GM15510 (cell line): ENCODE measurements around the gene MAPKAP1.

ENCODE experiments used
- POLR2A ChIP-seq: IDR thresholded peaks from 3 replicates; pipeline ENCODE4 v1.6.1; 2011; ENCODE audit warnings: borderline replicate concordance; ENCODE audit not compliant: insufficient read length; ENCODE audit errors: extremely low read depth

The MAPKAP1 gene

DNA sequence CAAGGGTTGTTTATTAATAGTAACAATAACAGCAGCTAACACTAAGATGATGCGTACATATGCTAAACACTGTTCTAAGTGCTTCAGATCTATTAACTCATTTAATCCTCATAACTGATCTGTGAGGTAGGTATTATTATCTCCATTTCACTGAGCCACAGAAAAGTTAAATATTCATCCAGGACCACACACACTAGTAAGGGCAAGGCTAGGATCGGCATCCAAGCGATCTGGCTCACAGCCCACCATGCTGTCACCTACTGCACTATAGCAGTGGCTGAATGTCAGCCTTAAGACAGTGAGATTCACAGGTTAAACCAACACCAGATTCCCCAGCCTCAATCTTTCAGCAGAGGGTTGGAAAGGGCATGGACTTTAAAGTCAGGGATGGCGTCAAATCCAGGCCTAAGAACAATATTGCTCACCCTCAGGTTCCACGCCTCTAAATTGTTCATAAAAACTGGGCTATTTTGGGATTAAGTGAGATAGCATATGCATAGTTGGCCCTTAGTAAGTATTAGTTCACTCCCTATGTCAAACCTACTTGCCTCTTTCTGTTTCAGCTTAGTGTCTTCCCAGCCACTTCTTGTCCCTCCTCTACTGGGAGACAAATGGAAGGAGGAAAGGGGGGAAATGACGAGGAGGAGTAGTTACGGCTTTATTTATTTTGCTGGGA is 150.8 kb downstream of the MAPKAP1 start:
- no peak for TF ChIP-seq POLR2A

DNA sequence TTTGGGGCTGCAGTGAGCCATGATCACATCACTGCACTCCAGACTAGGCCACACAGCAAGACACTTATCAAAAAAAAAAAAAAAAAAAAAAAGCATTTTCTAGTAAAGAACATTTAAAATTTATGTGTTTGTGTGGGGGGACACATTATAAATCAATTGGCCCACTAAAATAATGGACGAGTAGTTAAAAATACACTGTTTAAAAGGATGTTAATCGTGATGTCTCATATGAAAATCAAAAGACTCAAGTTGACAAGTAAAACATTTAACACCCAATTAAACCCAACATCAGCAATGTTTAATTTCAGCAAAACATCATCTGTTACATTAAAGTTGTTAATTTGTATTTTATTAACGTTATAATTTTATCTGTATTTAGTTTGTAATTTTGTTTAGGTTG is 152.3 kb downstream of the MAPKAP1 start:
- no peak for TF ChIP-seq POLR2A

GRCh38 chr9:125551781-125552180 is 155.2 kb downstream of the MAPKAP1 start:
- TF ChIP-seq POLR2A, result no peak

- no peak for TF ChIP-seq POLR2A
These were observed 156.8 kb downstream of the MAPKAP1 start for GRCh38 chr9:125549891-125550885.

DNA sequence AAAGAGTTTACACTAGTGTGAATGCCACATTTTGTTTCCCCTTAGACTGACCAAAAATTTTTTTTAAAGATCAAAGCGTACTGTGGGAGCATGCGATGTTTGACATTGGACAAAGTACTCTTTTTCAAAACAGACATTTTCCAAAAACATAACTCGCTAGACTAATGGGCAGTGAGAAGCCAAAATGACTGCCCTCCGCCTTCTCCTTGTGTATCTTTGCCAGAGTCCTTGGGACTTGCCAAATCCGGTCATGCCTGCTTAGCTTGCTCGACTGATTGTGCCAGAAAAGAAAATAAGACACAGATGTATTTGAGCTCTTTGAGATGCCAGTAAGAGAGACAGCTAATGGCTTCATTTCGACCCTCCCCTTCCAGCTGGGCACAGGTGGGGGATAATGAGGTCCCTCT is 157.5 kb downstream of the MAPKAP1 start:
- no peak for TF ChIP-seq POLR2A

DNA sequence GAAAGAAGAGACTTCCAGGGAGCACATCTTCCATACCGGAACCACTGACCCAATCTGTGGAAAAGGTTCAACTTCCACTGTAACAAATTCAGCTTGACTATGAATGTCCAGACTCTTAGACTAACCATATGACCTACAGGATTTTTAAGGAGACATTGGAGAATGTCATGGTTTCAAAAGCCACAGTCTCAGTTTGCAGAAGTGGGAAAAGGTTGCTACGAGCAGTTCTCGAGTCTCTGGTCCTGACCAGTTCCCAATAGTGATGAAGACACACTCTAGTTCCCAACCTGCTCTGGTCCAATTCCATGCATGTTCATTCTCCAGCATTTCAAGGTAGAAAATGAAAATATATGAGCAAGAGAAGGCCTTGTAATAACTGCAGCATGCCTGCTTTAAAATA is 158.0 kb downstream of the MAPKAP1 start:
- TF ChIP-seq POLR2A, result no peak

DNA sequence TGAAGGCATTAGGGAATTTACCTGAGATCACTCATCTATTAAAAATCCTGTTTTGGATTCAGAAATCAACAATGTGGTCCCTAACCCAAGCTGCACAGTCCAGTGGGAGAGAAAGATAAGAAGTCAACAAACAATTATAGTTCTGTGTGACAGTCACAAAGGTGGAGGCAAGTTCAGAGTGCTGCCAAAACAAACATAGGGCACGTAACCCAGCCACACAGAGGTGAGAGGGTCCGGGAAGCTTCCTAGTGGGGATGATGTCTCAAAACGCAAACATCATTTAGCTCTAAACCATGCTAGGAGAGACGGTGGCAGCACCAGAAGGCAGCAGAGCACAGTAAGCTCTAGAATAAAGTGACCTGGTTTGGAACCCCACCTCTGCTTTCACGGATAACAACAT is 158.9 kb downstream of the MAPKAP1 start:
- TF ChIP-seq POLR2A, result no peak

DNA sequence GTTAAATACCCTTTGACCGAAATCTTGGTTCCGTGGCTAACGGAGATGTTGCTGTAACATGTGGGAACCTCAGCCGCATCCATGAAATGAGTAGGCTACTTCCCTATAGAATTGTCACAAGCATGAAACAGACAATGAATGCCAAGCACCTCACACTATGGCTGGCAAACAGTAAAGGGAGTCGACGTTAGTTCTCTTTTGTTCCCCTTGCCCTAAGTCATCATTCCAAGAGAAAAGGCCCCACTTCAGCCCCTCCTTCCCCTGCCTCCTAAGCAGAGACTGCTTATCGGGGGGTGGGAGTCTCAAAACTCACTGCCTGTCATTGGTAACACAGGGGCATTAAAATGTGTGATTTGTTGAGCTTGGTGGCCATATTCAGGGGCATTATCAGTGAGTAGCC is 159.6 kb downstream of the MAPKAP1 start:
- TF ChIP-seq POLR2A, result no peak

DNA sequence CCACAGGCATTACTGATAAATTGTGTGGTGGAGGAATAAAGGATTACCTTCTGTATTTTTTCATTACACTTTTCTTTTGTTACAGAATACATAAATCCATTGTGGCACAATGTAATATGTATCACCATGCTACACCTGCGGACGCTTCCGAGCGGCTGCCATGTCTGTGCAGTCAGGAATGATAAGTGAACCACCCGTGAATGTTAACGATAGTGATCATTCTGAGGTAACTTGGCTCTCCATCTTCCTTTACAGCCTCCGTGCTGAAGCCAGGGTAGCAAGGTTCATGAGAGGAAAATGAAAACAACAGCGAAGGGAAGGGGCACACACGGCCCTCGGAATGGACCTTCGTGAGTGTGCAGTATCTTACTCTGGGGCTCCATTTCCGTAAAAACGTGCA is 161.2 kb downstream of the MAPKAP1 start:
- TF ChIP-seq POLR2A, result no peak

DNA sequence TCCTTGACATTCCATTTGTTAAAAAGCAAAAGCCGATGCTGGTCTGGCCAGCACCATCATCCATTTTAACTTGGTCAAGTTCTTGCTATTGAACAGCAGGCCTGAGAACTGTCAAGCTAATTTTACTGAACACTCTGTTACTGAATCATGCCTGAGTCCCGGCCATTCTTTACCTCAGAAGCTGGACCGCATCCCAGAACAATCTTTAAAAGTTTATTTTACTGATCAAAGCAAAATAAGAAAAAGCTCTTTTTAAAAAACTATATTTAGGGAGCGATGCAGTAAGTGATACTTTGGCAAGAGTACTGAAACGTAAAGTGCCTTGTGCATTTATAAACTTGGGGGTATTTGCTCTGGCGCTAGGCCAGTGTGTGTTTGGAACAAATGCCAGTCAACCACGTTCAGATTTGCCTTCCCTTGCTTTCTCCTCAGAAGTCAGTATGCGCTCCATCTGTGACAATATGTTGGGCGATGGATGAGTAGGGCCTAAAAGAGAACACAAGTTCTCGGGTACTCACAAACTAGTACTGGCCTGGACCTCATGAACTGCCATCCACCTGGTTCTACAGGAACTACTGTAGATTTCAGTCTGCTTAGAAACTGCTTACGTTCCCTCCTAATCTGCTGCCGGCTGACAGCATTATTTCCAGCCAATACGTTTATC is 161.9 kb downstream of the MAPKAP1 start:
- no peak for TF ChIP-seq POLR2A

GRCh38 chr9:125544484-125544883 is 162.5 kb downstream of the MAPKAP1 start:
- TF ChIP-seq POLR2A, result no peak

- TF ChIP-seq POLR2A, result no peak
These were observed 165.2 kb downstream of the MAPKAP1 start for GRCh38 chr9:125541840-125542243.

- no peak for TF ChIP-seq POLR2A
These were observed 166.5 kb downstream of the MAPKAP1 start for GRCh38 chr9:125540497-125540896.

DNA sequence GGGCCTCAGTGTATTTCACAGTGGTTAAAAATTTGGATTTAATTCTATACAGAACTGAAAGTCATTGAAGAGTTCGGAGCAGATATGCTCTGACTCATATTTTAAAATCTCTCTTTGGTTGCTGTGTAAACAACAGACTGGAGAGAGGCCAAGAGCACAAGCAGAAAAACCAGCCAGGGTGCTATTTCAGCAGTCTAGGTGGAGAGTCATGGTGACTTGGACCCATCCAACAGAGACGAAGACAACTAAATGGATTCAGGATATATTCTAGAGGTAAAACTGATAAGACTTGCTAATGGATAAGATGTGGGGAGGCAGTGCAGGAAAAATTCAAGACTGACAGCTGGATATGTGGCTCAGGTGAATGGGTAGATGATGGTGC is 168.9 kb downstream of the MAPKAP1 start:
- TF ChIP-seq POLR2A, result no peak

DNA sequence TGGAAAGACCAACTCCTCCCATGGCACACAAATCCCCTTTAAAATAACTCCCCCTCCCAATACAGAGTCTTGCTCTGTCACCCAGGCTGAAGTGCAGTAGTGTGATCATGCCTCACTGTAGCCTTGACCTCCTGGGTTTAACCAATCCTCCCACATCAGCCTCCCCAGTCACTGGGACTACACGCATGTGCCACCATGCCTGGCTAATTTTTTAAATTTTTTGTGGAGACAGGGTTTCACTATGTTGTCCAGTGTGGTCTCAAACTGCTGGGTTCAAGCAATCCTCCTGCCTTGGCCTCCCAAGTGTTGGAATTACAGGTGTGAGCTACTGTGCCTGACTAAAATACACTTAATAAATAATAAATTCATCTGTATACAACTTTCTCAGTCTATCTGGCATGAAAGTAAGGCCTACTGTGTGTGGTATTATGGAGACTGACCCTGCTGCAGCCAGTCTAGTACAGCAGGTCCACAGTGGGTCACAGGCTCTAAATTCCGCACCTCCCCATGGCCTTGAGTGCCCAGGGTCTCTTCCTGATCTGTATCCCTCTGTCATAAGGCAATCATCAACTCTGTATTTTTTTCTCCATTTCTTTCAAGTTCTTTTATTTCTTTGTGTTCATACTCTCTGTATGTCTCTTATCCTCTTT is 169.4 kb downstream of the MAPKAP1 start:
- TF ChIP-seq POLR2A, result no peak

DNA sequence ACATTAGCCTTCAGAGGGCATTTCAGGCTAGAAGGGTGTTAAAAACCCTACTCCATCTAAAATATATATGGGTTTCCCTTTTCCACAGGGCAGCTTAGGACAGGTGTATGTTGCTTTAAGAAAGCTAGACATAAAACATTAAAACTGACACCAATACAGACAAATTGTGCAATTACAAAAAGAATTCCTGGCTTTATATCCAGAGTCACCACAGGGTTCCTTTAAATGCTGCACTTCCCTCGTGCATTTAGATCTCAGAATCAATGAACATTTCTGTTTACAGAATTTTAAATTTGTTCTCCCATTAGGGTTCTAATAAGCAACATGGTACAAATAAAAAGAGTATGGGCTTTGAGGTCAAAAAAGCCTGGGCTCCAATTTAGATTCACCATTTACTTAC is 170.2 kb downstream of the MAPKAP1 start:
- TF ChIP-seq POLR2A, result no peak
